Pons (tissue), 1 donor: ENCODE results near the gene NF2.
"Not testable (repeated sequence)": the region's sequence is repeated elsewhere in the genome, so short reads cannot be mapped to it uniquely, and the experiment has no call there.

Source experiments
- DNase-seq: peaks from one replicate; pipeline ENCODE4 v3.0.0-alpha.2; 2016; ENCODE audit warnings: low spot score

The NF2 gene

GRCh38 chr22:29596408-29596807 is 7.0 kb upstream of the NF2 start:
- DNase-seq: no peak

- DNase-seq: not testable (repeated sequence)
Measured at GRCh38 chr22:29597871-29598683, 5.4 kb upstream of the NF2 start.

- no peak for DNase-seq
Measured at GRCh38 chr22:29598684-29599020, 4.8 kb upstream of the NF2 start.

GRCh38 chr22:29604076-29604360 is 585 bp downstream of the NF2 start:
- DNase-seq: no peak

GRCh38 chr22:29605527-29605850 is 2.1 kb downstream of the NF2 start:
- no peak for DNase-seq

- no peak for DNase-seq
Measured at GRCh38 chr22:29606320-29606719, 2.9 kb downstream of the NF2 start.

GRCh38 chr22:29607426-29607825 is 4.0 kb downstream of the NF2 start:
- DNase-seq: no peak

- no peak for DNase-seq
Measured at GRCh38 chr22:29609139-29609538, 5.7 kb downstream of the NF2 start.

- DNase-seq: no peak
Measured at GRCh38 chr22:29610780-29611179, 7.3 kb downstream of the NF2 start.

GRCh38 chr22:29615705-29616327 is 12.4 kb downstream of the NF2 start:
- DNase-seq: no peak

- no peak for DNase-seq
Measured at GRCh38 chr22:29617922-29618629, 14.6 kb downstream of the NF2 start.

- no peak for DNase-seq
Measured at GRCh38 chr22:29621761-29622526, 18.5 kb downstream of the NF2 start.

GRCh38 chr22:29623059-29623458 is 19.6 kb downstream of the NF2 start:
- DNase-seq: no peak

- peak; percentile 26 for DNase-seq
Measured at GRCh38 chr22:29623553-29624169, 20.2 kb downstream of the NF2 start.

GRCh38 chr22:29625090-29625825 is 21.8 kb downstream of the NF2 start:
- peak; percentile 81 for DNase-seq

- no peak for DNase-seq
Measured at GRCh38 chr22:29626497-29627195, 23.2 kb downstream of the NF2 start.

GRCh38 chr22:29627196-29627535 is 23.7 kb downstream of the NF2 start:
- DNase-seq: no peak

- DNase-seq: no peak
Measured at GRCh38 chr22:29628996-29629902, 25.8 kb downstream of the NF2 start.

GRCh38 chr22:29629903-29630516 is 26.6 kb downstream of the NF2 start:
- no peak for DNase-seq

GRCh38 chr22:29630987-29631386 is 27.6 kb downstream of the NF2 start:
- DNase-seq: no peak
